GM03348 (cell line): ENCODE measurements around the gene JPH4.
"Not testable (repeated sequence)": the region's sequence is repeated elsewhere in the genome, so short reads cannot be mapped to it uniquely, and the experiment has no call there.

Experiments used
- DNase-seq: peaks from one replicate; pipeline ENCODE4 v3.0.0; 2012; ENCODE audit warnings: low spot score

The JPH4 gene

GRCh38 chr14:23578560-23579310, at the start of gene JPH4:
Gene JPH4, minus strand, starts transcription at chr14:23578790. Its CDS starts 1,337 bp downstream, at chr14:23577453.
- no peak for DNase-seq

- DNase-seq, result no peak
Measured at GRCh38 chr14:23627961-23628360, 49.4 kb upstream of the JPH4 start.

- no peak for DNase-seq
Measured at GRCh38 chr14:23626946-23627345, 48.4 kb upstream of the JPH4 start.

GRCh38 chr14:23624830-23625404, 46.3 kb upstream of the JPH4 start:
- DNase-seq, result no peak

GRCh38 chr14:23623962-23624361, 45.4 kb upstream of the JPH4 start:
- DNase-seq, result no peak

- no peak for DNase-seq
Measured at GRCh38 chr14:23622990-23623389, 44.4 kb upstream of the JPH4 start.

GRCh38 chr14:23621932-23622730, 43.5 kb upstream of the JPH4 start:
- no peak for DNase-seq

- DNase-seq, result no peak
Measured at GRCh38 chr14:23621204-23621931, 42.8 kb upstream of the JPH4 start.

GRCh38 chr14:23620177-23620702, 41.6 kb upstream of the JPH4 start:
- no peak for DNase-seq

GRCh38 chr14:23618415-23618988, 39.9 kb upstream of the JPH4 start:
- no peak for DNase-seq

- no peak for DNase-seq
Measured at GRCh38 chr14:23617539-23617938, 38.9 kb upstream of the JPH4 start.

GRCh38 chr14:23615856-23616255, 37.3 kb upstream of the JPH4 start:
- DNase-seq, result no peak

GRCh38 chr14:23614395-23614828, 35.8 kb upstream of the JPH4 start:
- no peak for DNase-seq

GRCh38 chr14:23613242-23614070, 34.9 kb upstream of the JPH4 start:
- no peak for DNase-seq

GRCh38 chr14:23612802-23613201, 34.2 kb upstream of the JPH4 start:
- DNase-seq, result no peak

- DNase-seq, result no peak
Measured at GRCh38 chr14:23612354-23612732, 33.8 kb upstream of the JPH4 start.

GRCh38 chr14:23610815-23611289, 32.3 kb upstream of the JPH4 start:
- DNase-seq, result no peak

- no peak for DNase-seq
Measured at GRCh38 chr14:23610090-23610814, 31.7 kb upstream of the JPH4 start.

GRCh38 chr14:23609411-23610089, 31.0 kb upstream of the JPH4 start:
- not testable (repeated sequence) for DNase-seq
